ENCODE measurements around the gene MPV17L2. TPM values are rescaled to one million over a fixed set of nuclear protein-coding genes. Genes with fewer than 3 reads are reported as not detected.
A peak's percentile ranks its signal among the peaks of the same experiment; 100 is the strongest.

MPV17L2 gene
- total and polyA plus RNA-seq, 10 of the 15 experiments (the other 5 are each of a cell fraction or from before 2014, with no cell fraction given) = 5.1 to 57.2 (median 22.9) TPM

- TF ChIP-seq ZNF687 (IDR thresholded peaks at IDR 0.05) = peak; percentile 67
- no peak for TF ChIP-seq ZBTB4 (CRISPR knock-in tag; IDR thresholded peaks at IDR 0.05)
- TF ChIP-seq SMAD1 (IDR thresholded peaks at IDR 0.05; ENCODE audit: low read depth, partially characterized antibody) = no peak
- no peak for TF ChIP-seq MYC (IDR thresholded peaks at IDR 0.05; ENCODE audit: insufficient read depth, insufficient read length, insufficient replicate concordance, low read length, severe bottlenecking)
- no peak for TF ChIP-seq ATF2 (IDR thresholded peaks at IDR 0.05; ENCODE audit: low read length)
- TF ChIP-seq POU2F2 (IDR thresholded peaks at IDR 0.05; ENCODE audit: borderline replicate concordance, low read depth, low read length) = no peak
- TF ChIP-seq SUZ12 (IDR thresholded peaks at IDR 0.05; ENCODE audit: unreplicated experiment) = no peak
- no peak for TF ChIP-seq CREB1 (IDR thresholded peaks at IDR 0.05; ENCODE audit: low read depth)
- TF ChIP-seq ESRRA (IDR thresholded peaks at IDR 0.05; ENCODE audit: low read length) = no peak
- TF ChIP-seq ZSCAN29 (IDR thresholded peaks at IDR 0.05) = peak; percentile 76
- no peak for TF ChIP-seq TARDBP (IDR thresholded peaks at IDR 0.05; ENCODE audit: borderline replicate concordance)
- no peak for TF ChIP-seq ZBTB11 (CRISPR knock-in tag; IDR thresholded peaks at IDR 0.05)
- peak; percentile 12; the same call in 1 of the 2 replicates for TF ChIP-seq PKNOX1 (IDR thresholded peaks at IDR 0.05)
- TF ChIP-seq ZNF207 (IDR thresholded peaks at IDR 0.05; ENCODE audit: borderline replicate concordance) = no peak; the same call in 1 of the 2 replicates
- TF ChIP-seq FOXK2 (IDR thresholded peaks at IDR 0.05) = no peak
- no peak for TF ChIP-seq NFYA (IDR thresholded peaks at IDR 0.05; ENCODE audit: borderline replicate concordance, low read depth, low read length)
These were observed 40.0 kb upstream of the MPV17L2 start, which contains the start of gene PIK3R2 (continued) for GRCh38 chr19:18152817-18153555.

All from GM12878 (cell line).